22Rv1 (cell line): Measurements from ENCODE around the gene INCENP.
"Not testable (repeated sequence)": the region's sequence is repeated elsewhere in the genome, so short reads cannot be mapped to it uniquely, and the experiment has no call there.

Experiments used
- ZFX ChIP-seq: fragments of 450-650 bp; IDR thresholded peaks from 2 replicates; pipeline ENCODE4 v1.6.1; 2017; ENCODE audit warnings: antibody characterized with exemption, borderline replicate concordance
- TF ChIP-seq, protein P1 (sequence below): fragments of 450-650 bp; IDR thresholded peaks from 2 replicates; pipeline ENCODE4 v1.5.1; 2017; ENCODE audit warnings: mild to moderate bottlenecking

DNA sequence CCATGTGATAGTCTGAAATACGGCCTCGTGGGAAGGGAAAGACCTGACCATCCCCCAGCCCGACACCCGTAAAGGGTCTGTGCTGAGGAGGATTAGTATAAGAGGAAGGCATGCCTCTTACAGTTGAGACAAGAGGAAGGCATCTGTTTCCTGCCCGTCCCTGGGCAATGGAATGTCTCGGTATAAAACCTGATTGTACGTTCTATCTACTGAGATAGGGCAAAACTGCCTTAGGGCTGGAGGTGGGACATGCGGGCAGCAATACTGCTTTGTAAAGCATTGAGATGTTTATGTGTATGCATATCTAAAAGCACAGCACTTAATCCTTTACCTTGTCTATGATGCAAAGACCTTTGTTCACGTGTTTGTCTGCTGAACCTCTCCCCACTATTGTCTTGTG lies 71.2 kb downstream of the INCENP start:
- TF ChIP-seq ZFX = not testable (repeated sequence)
- TF ChIP-seq, protein P1, sequence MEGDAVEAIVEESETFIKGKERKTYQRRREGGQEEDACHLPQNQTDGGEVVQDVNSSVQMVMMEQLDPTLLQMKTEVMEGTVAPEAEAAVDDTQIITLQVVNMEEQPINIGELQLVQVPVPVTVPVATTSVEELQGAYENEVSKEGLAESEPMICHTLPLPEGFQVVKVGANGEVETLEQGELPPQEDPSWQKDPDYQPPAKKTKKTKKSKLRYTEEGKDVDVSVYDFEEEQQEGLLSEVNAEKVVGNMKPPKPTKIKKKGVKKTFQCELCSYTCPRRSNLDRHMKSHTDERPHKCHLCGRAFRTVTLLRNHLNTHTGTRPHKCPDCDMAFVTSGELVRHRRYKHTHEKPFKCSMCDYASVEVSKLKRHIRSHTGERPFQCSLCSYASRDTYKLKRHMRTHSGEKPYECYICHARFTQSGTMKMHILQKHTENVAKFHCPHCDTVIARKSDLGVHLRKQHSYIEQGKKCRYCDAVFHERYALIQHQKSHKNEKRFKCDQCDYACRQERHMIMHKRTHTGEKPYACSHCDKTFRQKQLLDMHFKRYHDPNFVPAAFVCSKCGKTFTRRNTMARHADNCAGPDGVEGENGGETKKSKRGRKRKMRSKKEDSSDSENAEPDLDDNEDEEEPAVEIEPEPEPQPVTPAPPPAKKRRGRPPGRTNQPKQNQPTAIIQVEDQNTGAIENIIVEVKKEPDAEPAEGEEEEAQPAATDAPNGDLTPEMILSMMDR = not testable (repeated sequence)
